Suprapubic skin (tissue), 4 donors: ENCODE measurements around the gene PCSK5. TPM values are rescaled to one million over a fixed set of nuclear protein-coding genes. Genes with fewer than 3 reads are reported as not detected.

Source experiments
- DNase-seq, 2 donors: peaks; one replicate each; pipeline ENCODE4 v3.0.0-alpha.2; 2019; ENCODE audit warnings: low spot score in 2 of 2
- H3K27ac ChIP-seq: fragments of 200-600 bp; sonication (generic); one replicate; pipeline ENCODE4 v1.5.1; 2019
- H3K27me3 ChIP-seq: fragments of 200-600 bp; sonication (generic); one replicate; pipeline ENCODE4 v1.5.1; 2019
- H3K36me3 ChIP-seq: fragments of 200-600 bp; sonication (generic); one replicate; pipeline ENCODE4 v1.5.1; 2019
- H3K4me1 ChIP-seq: fragments of 200-600 bp; sonication (generic); one replicate; pipeline ENCODE4 v1.5.1; 2019
- H3K4me3 ChIP-seq: fragments of 200-600 bp; sonication (generic); one replicate; pipeline ENCODE4 v1.5.1; 2019; ENCODE audit warnings: mild to moderate bottlenecking
- H3K9me3 ChIP-seq: fragments of 200-600 bp; sonication (generic); one replicate; pipeline ENCODE4 v1.5.1; 2019
- EP300 ChIP-seq: sonication (generic); formaldehyde crosslinking; IDR thresholded peaks from one replicate; pipeline ENCODE4 v1.6.1; 2017; ENCODE audit warnings: antibody characterized with exemption
- POLR2A ChIP-seq, 2 donors: fragments of 450-650 bp; IDR thresholded peaks; one replicate each; pipeline ENCODE4 v1.6.1; 2017; ENCODE audit warnings: antibody characterized with exemption in 2 of 2, mild to moderate bottlenecking in 2 of 2, moderate library complexity in 2 of 2
- POLR2AphosphoS5 ChIP-seq, 3 donors: sonication (generic); formaldehyde crosslinking; IDR thresholded peaks; one replicate each; pipeline ENCODE4 v1.6.1; 2017; ENCODE audit warnings: antibody characterized with exemption in 3 of 3
- WGBS: methylation state at CpG from one replicate; pipeline ENCODE4 v1.1.5; 2018; 5-methylcytosine and 5-hydroxymethylcytosine counted together
- total RNA-seq, 4 donors: library from RNA; depleted of rRNA; stranded (reverse); fragments of >200 nt; gene quantifications; one replicate each; pipeline ENCODE4 v1.1.0, GENCODE V29; 2016
- TF ChIP-seq, protein P1 (sequence below), 2 donors: fragments of 200-600 bp in 1 of 2; fragments of 450-650 bp in 1 of 2; sonication (generic) in 1 of 2; IDR thresholded peaks; one replicate each; pipeline ENCODE4 v1.5.1; 2016 to 2019; ENCODE audit warnings: antibody characterized with exemption in 2 of 2, mild to moderate bottlenecking in 1 of 2, moderate library complexity in 1 of 2

PCSK5 gene
- total RNA-seq, 4 donors from 2014 or later: 5.2 to 10.8 (median 7.3) TPM

GRCh38 chr9:76127637-76128036 lies 237.2 kb downstream of the PCSK5 start:
- DNase-seq: no peak
- no peaks in the 10 kb centered on the region for H3K4me1 ChIP-seq
- H3K9me3 ChIP-seq: no peaks in the 10 kb centered on the region
- no peak overlapping the region for H3K27ac ChIP-seq
- H3K4me3 ChIP-seq: no peak overlapping the region
- H3K36me3 ChIP-seq: no peaks in the 10 kb centered on the region
- WGBS: 96% methylated on average over 5 of the region's 5 CpGs
- no peaks in the 10 kb centered on the region for H3K27me3 ChIP-seq
- TF ChIP-seq POLR2AphosphoS5 (IDR thresholded peaks at IDR 0.05): no peak
- no peak for TF ChIP-seq EP300
- TF ChIP-seq POLR2A (IDR thresholded peaks at IDR 0.05): no peak
- TF ChIP-seq, protein P1, sequence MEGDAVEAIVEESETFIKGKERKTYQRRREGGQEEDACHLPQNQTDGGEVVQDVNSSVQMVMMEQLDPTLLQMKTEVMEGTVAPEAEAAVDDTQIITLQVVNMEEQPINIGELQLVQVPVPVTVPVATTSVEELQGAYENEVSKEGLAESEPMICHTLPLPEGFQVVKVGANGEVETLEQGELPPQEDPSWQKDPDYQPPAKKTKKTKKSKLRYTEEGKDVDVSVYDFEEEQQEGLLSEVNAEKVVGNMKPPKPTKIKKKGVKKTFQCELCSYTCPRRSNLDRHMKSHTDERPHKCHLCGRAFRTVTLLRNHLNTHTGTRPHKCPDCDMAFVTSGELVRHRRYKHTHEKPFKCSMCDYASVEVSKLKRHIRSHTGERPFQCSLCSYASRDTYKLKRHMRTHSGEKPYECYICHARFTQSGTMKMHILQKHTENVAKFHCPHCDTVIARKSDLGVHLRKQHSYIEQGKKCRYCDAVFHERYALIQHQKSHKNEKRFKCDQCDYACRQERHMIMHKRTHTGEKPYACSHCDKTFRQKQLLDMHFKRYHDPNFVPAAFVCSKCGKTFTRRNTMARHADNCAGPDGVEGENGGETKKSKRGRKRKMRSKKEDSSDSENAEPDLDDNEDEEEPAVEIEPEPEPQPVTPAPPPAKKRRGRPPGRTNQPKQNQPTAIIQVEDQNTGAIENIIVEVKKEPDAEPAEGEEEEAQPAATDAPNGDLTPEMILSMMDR (IDR thresholded peaks at IDR 0.05): no peak

- Histone ChIP-seq H3K9me3 (no peaks in the 10 kb centered on the region), H3K4me1 (peaks cover 6% of the 10 kb centered on the region), H3K4me3 (no peak overlapping the region), H3K27ac (no peak overlapping the region), H3K36me3 (no peaks in the 10 kb centered on the region), H3K27me3 (no peaks in the 10 kb centered on the region)
- TF ChIP-seq POLR2AphosphoS5 (IDR thresholded peaks at IDR 0.05) (no peak), POLR2A (IDR thresholded peaks at IDR 0.05) (no peak), EP300 (no peak)
- TF ChIP-seq, protein P1 (IDR thresholded peaks at IDR 0.05): no peak
- whole genome bisulfite sequencing: 43% methylated on average over 5 of the region's 5 CpGs
- DNase-seq: no peak
These were observed 245.4 kb downstream of the PCSK5 start for GRCh38 chr9:76135902-76136301.

- no peak overlapping the region for H3K27ac ChIP-seq
- no peaks in the 10 kb centered on the region for H3K36me3 ChIP-seq
- H3K9me3 ChIP-seq: no peaks in the 10 kb centered on the region
- H3K4me1 ChIP-seq: peaks cover 6% of the 10 kb centered on the region
- 20% methylated on average over 1 of the region's 1 CpG for WGBS
- TF ChIP-seq EP300: no peak
- H3K4me3 ChIP-seq: no peak overlapping the region
- no peak for DNase-seq
- H3K27me3 ChIP-seq: no peaks in the 10 kb centered on the region
These were observed 246.5 kb downstream of the PCSK5 start for GRCh38 chr9:76136986-76137385.

GRCh38 chr9:76137931-76138330 lies 247.5 kb downstream of the PCSK5 start:
- no peaks in the 10 kb centered on the region for H3K27me3 ChIP-seq
- H3K36me3 ChIP-seq: no peaks in the 10 kb centered on the region
- H3K9me3 ChIP-seq: no peaks in the 10 kb centered on the region
- TF ChIP-seq, protein P1 (IDR thresholded peaks at IDR 0.05): no peak
- TF ChIP-seq POLR2AphosphoS5 (IDR thresholded peaks at IDR 0.05) (no peak), EP300 (no peak), POLR2A (IDR thresholded peaks at IDR 0.05) (no peak)
- H3K4me1 ChIP-seq: peaks cover 6% of the 10 kb centered on the region
- H3K27ac ChIP-seq: no peak overlapping the region
- no peak for DNase-seq
- H3K4me3 ChIP-seq: no peak overlapping the region
- 91% methylated on average over 5 of the region's 5 CpGs for WGBS

GRCh38 chr9:76138360-76138759 lies 247.9 kb downstream of the PCSK5 start:
- H3K36me3 ChIP-seq: no peaks in the 10 kb centered on the region
- H3K4me1 ChIP-seq: peaks cover 6% of the 10 kb centered on the region
- H3K4me3 ChIP-seq: no peak overlapping the region
- H3K9me3 ChIP-seq: no peaks in the 10 kb centered on the region
- H3K27ac ChIP-seq: no peak overlapping the region
- TF ChIP-seq EP300 (no peak), POLR2AphosphoS5 (IDR thresholded peaks at IDR 0.05) (no peak), POLR2A (IDR thresholded peaks at IDR 0.05) (no peak)
- TF ChIP-seq, protein P1 (IDR thresholded peaks at IDR 0.05): no peak
- DNase-seq: no peak
- no peaks in the 10 kb centered on the region for H3K27me3 ChIP-seq
- WGBS: 82% methylated on average over 4 of the region's 4 CpGs

DNA sequence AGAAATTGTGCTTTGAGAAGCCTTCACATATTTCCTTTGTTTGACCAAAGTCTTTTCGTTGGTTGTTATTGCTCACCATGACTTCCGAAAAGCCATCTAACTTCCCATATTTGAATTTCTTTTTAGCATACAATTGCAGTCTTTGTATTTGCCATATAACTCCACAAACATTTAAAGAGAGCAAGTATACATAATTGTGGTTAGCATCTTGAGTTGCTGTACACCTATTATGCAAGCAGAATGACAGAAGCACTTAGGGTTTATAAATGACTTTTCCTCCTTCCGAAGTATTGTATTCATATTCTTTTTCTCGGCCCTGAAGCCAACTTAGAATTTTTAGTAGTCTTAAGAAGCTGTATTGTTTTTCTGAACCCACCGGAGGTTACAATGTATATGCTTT lies 253.4 kb downstream of the PCSK5 start:
- H3K9me3 ChIP-seq: no peaks in the 10 kb centered on the region
- no peak overlapping the region for H3K4me3 ChIP-seq
- H3K36me3 ChIP-seq: no peaks in the 10 kb centered on the region
- H3K27me3 ChIP-seq: no peaks in the 10 kb centered on the region
- 82% methylated on average over 5 of the region's 5 CpGs for whole genome bisulfite sequencing
- H3K4me1 ChIP-seq: no peaks in the 10 kb centered on the region
- H3K27ac ChIP-seq: no peak overlapping the region
- no peak for DNase-seq
- TF ChIP-seq, protein P1 (IDR thresholded peaks at IDR 0.05): no peak
- TF ChIP-seq EP300 (no peak), POLR2A (IDR thresholded peaks at IDR 0.05) (no peak), POLR2AphosphoS5 (IDR thresholded peaks at IDR 0.05) (no peak)
